HG02970 (cell line): Measurements from ENCODE around the gene PLCB2.
A peak's percentile ranks its signal among the peaks of the same experiment; 100 is the strongest.

Source experiments
- ATAC-seq: cut with Tn5 transposase; IDR thresholded peaks from one replicate; pipeline ENCODE4 v1.9.1; 2021; ENCODE audit warnings: mild to moderate bottlenecking, moderate library complexity, moderate number of reproducible peaks; ENCODE audit not compliant: unreplicated experiment, low FRiP score

Gene PLCB2

DNA sequence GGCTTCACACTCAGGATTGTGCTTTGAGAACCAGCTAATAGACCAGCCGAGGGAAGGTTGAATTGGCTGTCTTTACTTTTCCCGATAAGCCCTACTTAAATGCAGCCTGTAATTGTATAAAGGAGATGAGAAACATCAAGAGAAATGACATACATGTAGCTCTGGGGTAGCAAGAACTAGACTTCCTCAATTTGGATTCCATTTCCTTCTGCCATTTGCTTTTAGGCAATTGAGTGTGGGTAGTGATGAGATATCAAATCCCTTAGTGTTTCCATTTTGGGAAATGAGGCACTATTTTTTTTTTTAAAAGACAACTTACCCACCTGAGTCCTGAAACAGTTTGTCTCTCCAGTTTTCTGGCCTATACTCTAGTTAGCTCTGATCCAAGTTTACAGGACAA is 18.0 kb upstream of the PLCB2 start:
- no peak for ATAC-seq

DNA sequence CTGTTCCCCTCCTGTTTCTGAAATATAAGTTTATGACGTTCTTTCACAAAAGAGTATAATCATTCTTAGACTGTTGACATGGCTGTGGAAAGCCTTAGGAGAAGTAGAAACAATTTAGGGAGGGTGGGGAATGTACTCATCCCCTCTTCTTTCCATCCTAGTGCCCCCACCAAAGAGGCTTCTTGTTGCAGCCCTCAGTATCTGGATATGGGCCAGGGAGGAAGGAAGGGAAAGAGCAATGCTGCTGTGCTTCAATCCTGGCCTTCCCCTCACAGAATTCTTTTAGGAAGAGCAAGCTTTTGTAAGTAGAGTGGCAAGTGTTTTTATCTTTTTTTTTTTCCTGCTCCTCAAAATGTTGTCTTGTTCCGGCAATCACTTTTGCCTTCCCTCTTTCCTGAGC is 17.5 kb upstream of the PLCB2 start:
- no peak for ATAC-seq

DNA sequence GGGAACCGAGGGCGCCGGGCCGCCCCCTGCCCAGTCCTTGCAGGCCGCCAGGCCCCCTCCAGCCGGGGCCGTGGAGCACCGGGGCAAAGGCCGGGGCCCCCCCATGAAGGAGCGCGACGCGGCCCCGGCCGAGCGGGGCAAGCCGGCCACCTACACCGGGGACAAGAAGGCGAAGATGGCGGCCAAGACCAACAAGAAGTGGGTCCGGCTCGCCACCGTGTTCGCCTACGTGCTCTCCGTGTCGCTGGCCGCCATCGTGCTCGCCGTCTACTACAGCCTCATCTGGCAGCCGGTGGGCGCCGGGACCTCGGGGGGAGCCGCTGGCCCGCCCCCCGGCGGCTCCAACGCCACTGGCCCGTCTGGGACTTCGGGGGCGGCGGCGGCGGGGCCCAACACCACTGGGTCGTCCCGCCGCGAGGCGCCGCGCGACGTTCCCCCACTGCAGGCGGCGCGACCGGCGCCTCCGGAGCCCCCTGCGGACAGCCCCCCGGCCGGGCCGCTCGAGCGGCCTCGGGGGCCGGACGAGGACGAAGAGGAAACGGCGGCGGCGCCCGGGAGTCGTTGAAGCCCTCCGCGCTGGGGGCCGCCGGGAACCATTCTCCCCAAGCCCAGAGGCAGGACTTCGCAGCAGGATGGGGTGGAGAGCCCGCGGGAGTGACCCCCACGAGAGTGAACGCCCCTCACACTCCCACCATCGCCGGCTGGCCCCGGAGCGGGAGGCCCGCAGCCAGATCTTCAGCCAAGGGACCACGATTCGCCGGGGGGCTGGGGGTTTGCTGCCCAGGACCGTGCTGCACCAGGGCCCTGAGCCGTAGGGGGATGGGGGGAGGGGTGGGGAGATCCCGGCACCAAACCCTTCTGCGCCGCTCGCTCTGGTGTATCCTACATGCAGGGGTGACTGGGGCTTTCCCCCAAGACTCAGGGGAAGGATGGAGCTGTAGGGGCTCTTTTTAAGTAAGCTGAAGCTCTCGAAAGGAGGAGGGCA is 16.5 kb upstream of the PLCB2 start:
- ATAC-seq = no peak

- ATAC-seq = peak; percentile 77
Measured at GRCh38 chr15:40323239-40323952, 15.7 kb upstream of the PLCB2 start, which contains the start of gene INAFM2. INAFM2 (plus strand) TSS chr15:40323692; CDS start chr15:40324056, 364 bp downstream.

DNA sequence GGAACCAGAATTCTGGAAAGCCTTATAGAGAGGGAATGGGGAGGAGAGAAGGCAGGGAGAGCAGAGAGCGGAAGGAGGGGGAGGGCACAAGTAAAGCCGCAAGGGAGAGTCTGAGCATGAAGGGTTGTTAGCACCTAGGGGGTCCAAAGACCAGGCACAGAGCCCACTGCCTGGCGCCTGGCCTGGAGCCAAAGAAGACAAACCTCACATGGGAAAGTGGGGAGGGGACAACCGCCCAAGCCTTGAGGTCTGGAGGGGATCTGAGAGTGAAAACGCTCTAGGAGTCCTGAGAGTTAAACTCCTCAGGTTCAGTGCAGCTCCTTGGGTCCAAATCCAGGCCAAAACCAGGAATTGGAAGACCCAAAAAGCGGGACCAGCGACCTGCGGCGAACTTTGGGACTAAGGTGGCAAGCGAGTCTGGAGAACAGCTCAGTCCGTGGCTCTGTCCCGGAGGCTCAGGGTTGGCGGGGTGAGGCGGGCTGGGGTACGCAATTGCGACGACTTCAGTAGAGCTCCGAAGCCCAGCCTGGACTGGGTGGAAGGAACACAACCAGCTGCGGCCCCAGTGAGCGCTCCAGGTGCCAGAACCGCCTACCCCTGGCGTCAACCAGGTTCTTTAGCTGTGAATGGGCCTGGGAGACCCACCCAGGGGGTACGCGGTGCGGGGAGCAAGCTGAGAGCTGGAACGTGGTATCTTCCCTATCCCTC is 14.9 kb upstream of the PLCB2 start:
- no peak for ATAC-seq

DNA sequence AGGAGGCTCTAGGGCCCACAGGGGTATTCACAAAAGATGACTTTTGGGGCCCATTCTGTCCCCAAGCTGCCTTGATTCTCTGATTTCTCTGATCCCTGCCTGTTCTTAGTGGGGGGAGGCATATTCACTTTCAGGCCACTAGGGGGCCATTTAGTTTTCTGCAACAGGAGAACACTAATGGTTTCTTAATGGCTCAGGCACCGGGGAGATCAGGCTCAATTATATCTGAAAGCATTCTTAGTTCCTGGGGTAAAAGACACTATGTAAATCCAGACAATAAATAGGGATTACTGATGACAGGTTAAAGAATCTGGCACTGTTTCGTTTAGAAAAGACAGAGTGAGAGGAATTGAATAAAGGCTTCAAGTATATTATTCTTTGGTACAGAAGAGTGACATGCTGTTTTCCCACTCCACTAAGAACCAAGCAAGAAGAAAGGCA is 13.2 kb upstream of the PLCB2 start:
- no peak for ATAC-seq

DNA sequence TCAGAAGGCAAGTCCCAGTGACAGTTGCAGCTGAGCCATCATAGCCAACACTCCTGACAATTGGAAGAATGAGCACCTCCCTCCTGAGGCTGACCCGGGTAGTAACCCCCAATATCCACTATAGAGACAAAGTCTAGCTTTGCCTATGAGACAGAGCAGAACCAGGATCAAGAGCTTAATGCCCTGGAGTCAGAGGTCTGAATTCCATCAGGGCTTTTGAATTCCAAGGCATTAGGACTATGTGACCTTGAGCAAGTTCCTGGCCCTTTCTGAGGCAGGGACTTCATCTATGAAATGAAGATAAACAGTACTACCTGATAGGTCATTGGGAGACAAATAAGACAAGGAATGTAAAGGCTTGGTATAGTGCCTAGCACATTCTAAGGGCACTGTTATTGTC is 12.7 kb upstream of the PLCB2 start:
- ATAC-seq = no peak

GRCh38 chr15:40317580-40317979 is 9.8 kb upstream of the PLCB2 start:
- ATAC-seq = no peak

DNA sequence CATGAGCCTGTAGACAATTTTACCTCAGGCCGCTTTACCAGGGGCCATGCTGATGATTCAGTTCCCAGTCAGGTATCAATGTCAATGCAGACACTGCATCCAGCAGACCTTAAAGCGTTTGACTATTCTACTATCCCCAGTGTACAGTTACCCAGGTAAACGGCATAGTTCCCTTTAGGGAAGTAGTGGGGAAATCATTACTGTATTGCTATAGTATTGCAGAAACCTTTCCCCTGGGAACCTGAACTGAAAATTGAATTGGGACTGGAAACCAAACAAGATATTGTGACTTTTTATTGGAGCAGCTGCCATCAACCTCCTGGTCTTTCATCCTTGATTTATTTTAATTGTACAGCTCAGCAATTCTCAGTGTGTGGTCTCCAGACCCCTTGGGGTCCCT is 9.2 kb upstream of the PLCB2 start:
- ATAC-seq = no peak

DNA sequence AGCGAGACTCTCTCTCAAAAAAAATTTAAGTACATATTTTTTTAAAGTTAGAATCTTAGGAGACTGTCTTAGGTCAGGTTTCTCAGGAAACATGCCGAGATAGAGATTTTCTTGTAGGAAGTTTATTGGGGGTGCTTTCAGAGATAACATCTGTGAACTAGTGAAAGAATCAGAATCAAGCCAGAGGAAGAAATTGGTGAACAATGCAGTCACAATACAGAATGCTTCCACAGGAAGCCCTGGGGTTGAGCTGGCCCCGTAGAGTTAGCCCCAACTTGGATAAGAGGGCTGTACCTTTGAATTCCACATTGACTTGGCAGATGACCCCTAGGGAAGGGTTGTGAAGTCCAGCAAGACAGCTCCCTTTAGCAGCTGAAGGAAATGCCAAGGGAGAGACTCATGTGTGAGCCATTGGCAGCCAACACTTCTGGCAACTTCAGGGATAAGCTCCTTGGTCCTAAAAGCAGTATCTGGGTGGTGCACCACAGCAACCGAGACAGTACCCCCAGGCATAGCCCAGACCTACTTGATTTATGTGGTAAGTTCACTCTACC is 7.1 kb upstream of the PLCB2 start:
- ATAC-seq = no peak

- no peak for ATAC-seq
Measured at GRCh38 chr15:40313531-40314398, 6.0 kb upstream of the PLCB2 start.

DNA sequence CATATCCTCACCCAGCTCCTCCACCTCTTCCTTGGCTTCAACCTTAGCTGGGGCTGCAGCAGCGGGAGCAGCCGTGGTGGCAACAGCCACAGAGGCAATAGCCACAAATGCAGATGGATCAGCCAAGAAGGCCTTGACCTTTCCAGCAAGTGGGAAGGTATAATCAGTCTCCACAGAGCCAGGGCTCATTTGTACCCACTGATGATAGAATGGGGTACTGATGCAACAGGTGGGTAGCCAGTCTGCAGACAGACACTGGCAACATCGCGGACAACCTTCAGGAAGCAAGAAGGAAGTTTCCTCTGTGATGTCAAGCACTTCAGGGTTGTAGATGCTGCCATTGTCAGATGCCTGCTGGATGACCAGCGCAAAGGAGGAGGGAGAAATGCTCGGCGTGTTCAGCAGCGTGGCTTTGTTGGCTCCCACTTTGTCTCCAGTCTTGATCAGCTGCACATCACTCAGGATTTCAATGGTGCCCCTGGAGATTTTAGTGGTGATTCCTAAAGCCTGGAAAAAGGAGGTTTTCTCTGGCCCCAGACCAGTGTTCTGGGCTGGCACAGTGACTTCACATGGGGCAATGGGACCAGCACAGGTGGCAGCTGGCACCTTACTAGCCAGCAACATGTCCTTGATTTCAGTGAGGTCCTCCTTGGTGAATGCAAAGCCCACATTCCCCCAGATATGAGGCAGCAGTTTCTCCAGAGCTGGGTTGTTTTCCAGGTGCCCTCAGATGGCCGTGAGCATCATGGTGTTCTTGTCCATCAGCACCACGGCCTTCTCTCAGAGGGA is 4.8 kb upstream of the PLCB2 start:
- ATAC-seq = no peak

GRCh38 chr15:40310993-40311392 is 3.3 kb upstream of the PLCB2 start:
- no peak for ATAC-seq

- ATAC-seq = no peak
Measured at GRCh38 chr15:40310001-40310959, 2.5 kb upstream of the PLCB2 start.

DNA sequence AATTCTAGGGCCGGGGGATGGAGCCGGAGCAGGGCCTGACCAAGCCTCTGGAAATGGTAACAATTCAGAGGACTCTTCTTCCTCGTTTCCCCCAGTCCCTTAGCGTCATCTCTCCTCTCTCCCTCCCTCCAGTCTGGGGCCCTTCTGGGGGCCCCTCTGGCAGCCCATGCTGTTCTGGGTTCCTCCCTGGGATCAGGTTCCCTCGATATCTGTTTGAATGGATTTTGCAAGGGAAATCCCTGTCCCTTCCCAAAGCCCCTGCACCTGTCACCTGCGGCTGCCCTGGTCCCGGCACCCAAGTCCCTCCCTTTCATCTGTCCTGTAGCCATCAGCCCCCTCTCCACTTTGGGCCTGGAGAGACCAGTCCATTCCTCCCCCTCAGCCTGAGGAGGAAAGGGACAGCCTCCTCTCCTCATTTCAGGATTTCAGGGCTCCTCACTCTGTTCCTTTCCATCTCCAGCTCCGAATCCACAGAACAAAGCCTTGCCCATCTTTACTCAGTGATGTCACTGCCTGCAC is 1.7 kb upstream of the PLCB2 start:
- no peak for ATAC-seq

GRCh38 chr15:40306908-40307307 is 827 bp downstream of the PLCB2 start:
- ATAC-seq = no peak

- no peak for ATAC-seq
Measured at GRCh38 chr15:40306371-40306770, 1.4 kb downstream of the PLCB2 start.
